GM23248 (cell line): Measurements from ENCODE around the gene FAM120C.

Experiments
- EZH2 ChIP-seq: fragments of 200-600 bp; sonication (generic); IDR thresholded peaks from 2 replicates; pipeline ENCODE4 v1.6.1; 2018; ENCODE audit warnings: antibody characterized with exemption, mild to moderate bottlenecking; ENCODE audit not compliant: insufficient read depth, poor library complexity, severe bottlenecking
- EZH2phosphoT487 ChIP-seq: fragments of 200-600 bp; sonication (generic); IDR thresholded peaks from 2 replicates; pipeline ENCODE4 v1.6.1; 2018; ENCODE audit warnings: antibody characterized with exemption, moderate library complexity, mild to moderate bottlenecking, low read depth; ENCODE audit not compliant: insufficient read depth

DNA sequence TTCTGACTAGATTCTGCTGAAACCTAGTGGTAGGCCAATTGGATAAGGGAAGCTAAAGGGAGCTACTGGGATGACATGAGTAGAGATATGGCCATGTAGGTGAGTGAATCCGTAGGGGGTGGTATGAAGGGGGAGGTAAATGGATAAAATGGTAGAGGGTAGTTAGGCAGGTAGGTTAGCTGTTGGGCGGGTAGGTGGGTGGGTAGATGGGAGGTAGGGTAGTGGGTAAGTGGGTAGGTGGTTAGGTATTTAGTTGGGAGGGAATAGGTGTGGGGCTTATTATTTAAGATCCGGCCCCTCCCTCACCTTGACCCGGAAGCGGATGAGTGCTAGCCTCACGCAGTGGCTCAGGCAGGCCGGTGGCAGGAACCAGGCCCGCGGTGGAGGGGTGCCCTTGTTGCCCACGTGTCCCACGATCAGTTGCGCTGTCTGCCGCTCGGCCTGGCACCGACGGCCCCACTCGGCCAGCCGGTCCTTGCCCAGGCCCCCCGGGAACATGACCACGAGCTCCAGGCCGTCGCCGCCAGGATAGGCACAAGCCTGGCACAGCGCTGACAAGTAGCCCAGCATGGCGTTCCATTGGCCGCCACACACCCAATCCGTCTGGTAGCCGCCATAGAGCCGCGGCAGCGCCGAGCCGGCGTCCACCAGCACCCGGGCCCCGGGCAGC lies 725 bp downstream of the FAM120C start:
- TF ChIP-seq EZH2 (no peak), EZH2phosphoT487 (no peak)
